Endothelial cell (in vitro differentiated cells): ENCODE data around the gene NOL9. TPM values are rescaled to one million over a fixed set of nuclear protein-coding genes. Genes with fewer than 3 reads are reported as not detected.

Experiments used
- DNase-seq: peaks from one replicate; pipeline ENCODE4 v3.0.0; 2021; ENCODE audit warnings: low spot score
- H3K27ac Mint-ChIP-seq: one replicate; pipeline ENCODE4 v1.8.0; 2021; ENCODE audit warnings: mixed read lengths, inconsistent platforms; ENCODE audit not compliant: unreplicated experiment
- H3K27me3 Mint-ChIP-seq: one replicate; pipeline ENCODE4 v1.8.0; 2021; ENCODE audit warnings: mild to moderate bottlenecking, moderate library complexity, mixed read lengths, inconsistent platforms; ENCODE audit not compliant: unreplicated experiment
- H3K36me3 Mint-ChIP-seq: one replicate; pipeline ENCODE4 v1.8.0; 2021; ENCODE audit warnings: mild to moderate bottlenecking, low read depth, mixed read lengths, inconsistent platforms; ENCODE audit not compliant: unreplicated experiment
- H3K4me1 Mint-ChIP-seq: one replicate; pipeline ENCODE4 v1.8.0; 2021; ENCODE audit warnings: mild to moderate bottlenecking, mixed read lengths, inconsistent platforms; ENCODE audit not compliant: unreplicated experiment
- H3K4me3 Mint-ChIP-seq: one replicate; pipeline ENCODE4 v1.8.0; 2021; ENCODE audit warnings: mild to moderate bottlenecking, mixed read lengths, inconsistent platforms; ENCODE audit not compliant: unreplicated experiment
- H3K9me3 Mint-ChIP-seq: one replicate; pipeline ENCODE4 v1.8.0; 2021; ENCODE audit warnings: mixed read lengths, inconsistent platforms; ENCODE audit not compliant: unreplicated experiment
- CTCF ChIP-seq: fragments of 200-600 bp; sonication (generic); IDR thresholded peaks from one replicate; pipeline ENCODE4 v1.5.0; 2021; ENCODE audit warnings: antibody characterized with exemption; ENCODE audit not compliant: unreplicated experiment
- total RNA-seq: library from RNA; stranded (reverse); fragmentation: NEBNext Ultra II Directional; extraction: Animal tissue kit (Norgen Biotek cat#: 25700); gene quantifications from one replicate; pipeline ENCODE4 v1.2.1, GENCODE V29; 2021; ENCODE audit not compliant: unreplicated experiment

Gene NOL9
- total RNA-seq, 1 donor from 2014 or later = 26.9 TPM

- no peak for TF ChIP-seq CTCF
- Mint-ChIP-seq H3K9me3 (no peaks in the 10 kb centered on the region), H3K4me1 (no peaks in the 10 kb centered on the region), H3K27ac (no peak overlapping the region), H3K36me3 (no peaks in the 10 kb centered on the region), H3K4me3 (no peak overlapping the region), H3K27me3 (peaks cover 19% of the 10 kb centered on the region)
- DNase-seq = no peak
These were observed 53.0 kb downstream of the NOL9 start for GRCh38 chr1:6501279-6501813.

- H3K4me1 Mint-ChIP-seq = peaks cover 2% of the 10 kb centered on the region
- no peak for DNase-seq
- peaks cover 23% of the 10 kb centered on the region for H3K27me3 Mint-ChIP-seq
- H3K4me3 Mint-ChIP-seq = no peak overlapping the region
- no peaks in the 10 kb centered on the region for H3K9me3 Mint-ChIP-seq
- TF ChIP-seq CTCF = no peak
- H3K36me3 Mint-ChIP-seq = no peaks in the 10 kb centered on the region
- no peak overlapping the region for H3K27ac Mint-ChIP-seq
These were observed 53.6 kb downstream of the NOL9 start for GRCh38 chr1:6500544-6501278.

- Mint-ChIP-seq H3K4me3 (no peak overlapping the region), H3K27ac (no peak overlapping the region)
These were observed 55.0 kb downstream of the NOL9 start for GRCh38 chr1:6499296-6499695.

GRCh38 chr1:6498576-6499111 lies 55.7 kb downstream of the NOL9 start:
- TF ChIP-seq CTCF = no peak
- peaks cover 25% of the 10 kb centered on the region for H3K27me3 Mint-ChIP-seq
- H3K27ac Mint-ChIP-seq = no peak overlapping the region
- H3K9me3 Mint-ChIP-seq = no peaks in the 10 kb centered on the region
- no peak for DNase-seq
- no peak overlapping the region for H3K4me3 Mint-ChIP-seq
- peaks cover 3% of the 10 kb centered on the region for H3K4me1 Mint-ChIP-seq
- no peaks in the 10 kb centered on the region for H3K36me3 Mint-ChIP-seq

More at GRCh38 chr1:6499296-6499695, 55.0 kb downstream of the NOL9 start:
- peaks cover 25% of the 10 kb centered on the region for H3K27me3 Mint-ChIP-seq
- no peaks in the 10 kb centered on the region for H3K9me3 Mint-ChIP-seq
- no peaks in the 10 kb centered on the region for H3K36me3 Mint-ChIP-seq
- TF ChIP-seq CTCF = no peak
- H3K4me1 Mint-ChIP-seq = peaks cover 3% of the 10 kb centered on the region
- DNase-seq = no peak
